GM12878 (cell line): Measurements from ENCODE around the gene MAP2K1.

Experiments used
- BCL11A ChIP-seq: IDR thresholded peaks from 2 replicates; pipeline ENCODE4 v1.6.1; 2011; ENCODE audit warnings: low read depth, low read length
- EZH2 ChIP-seq: IDR thresholded peaks from 2 replicates; pipeline ENCODE4 v1.6.1; 2012; ENCODE audit warnings: low read depth, mild to moderate bottlenecking, control low read depth, inconsistent platforms, low read length, borderline replicate concordance; ENCODE audit not compliant: control insufficient read depth
- KDM1A ChIP-seq: fragments of 200-600 bp; sonication (generic); IDR thresholded peaks from 2 replicates; pipeline ENCODE4 v1.6.1; 2016; ENCODE audit warnings: borderline replicate concordance
- POLR2AphosphoS5 ChIP-seq: IDR thresholded peaks from 2 replicates; pipeline ENCODE4 v1.6.1; 2011; ENCODE audit warnings: mild to moderate bottlenecking, low read length, inconsistent platforms
- RAD21 ChIP-seq: IDR thresholded peaks from 2 replicates; pipeline ENCODE4 v1.6.1; 2011; ENCODE audit warnings: mild to moderate bottlenecking, low read depth, low read length, moderate library complexity; ENCODE audit not compliant: insufficient read depth
- RAD51 ChIP-seq: fragments of 450-650 bp; IDR thresholded peaks from 2 replicates; pipeline ENCODE4 v1.6.1; 2016; ENCODE audit warnings: moderate library complexity, mild to moderate bottlenecking, inconsistent platforms
- SRF ChIP-seq, 2 experiments: IDR thresholded peaks; 2 replicates each; pipeline ENCODE4 v1.6.1; 2011; ENCODE audit warnings: low read depth in 2 of 2, low read length in 2 of 2, mild to moderate bottlenecking in 1 of 2, moderate library complexity in 1 of 2
- ZBED1 ChIP-seq: IDR thresholded peaks from 2 replicates; pipeline ENCODE4 v1.6.1; 2016; ENCODE audit warnings: borderline replicate concordance
- ZNF24 ChIP-seq: fragments of 450-650 bp; IDR thresholded peaks from 2 replicates; pipeline ENCODE4 v1.6.1; 2017; ENCODE audit warnings: antibody characterized with exemption, mild to moderate bottlenecking
- TF ChIP-seq, protein P1 (sequence below), 3 experiments: IDR thresholded peaks in 2 of 3; conservative IDR thresholded peaks in 1 of 3; 2 replicates each; pipeline ENCODE4 v1.5.1; 2011; ENCODE audit warnings: low read depth in 3 of 3, low read length in 3 of 3, mild to moderate bottlenecking in 3 of 3, control low read depth in 2 of 3, moderate library complexity in 2 of 3, inconsistent platforms in 1 of 3, mixed read lengths in 1 of 3; ENCODE audit not compliant: control insufficient read depth in 2 of 3, insufficient read depth in 1 of 3; ENCODE audit errors: extremely low read depth in 1 of 3
- TF ChIP-seq, protein P2 (sequence below): IDR thresholded peaks from 2 replicates; pipeline ENCODE4 v1.6.1; 2012; ENCODE audit warnings: low read length, inconsistent platforms
- TF ChIP-seq, protein P3 (sequence below): IDR thresholded peaks from 2 replicates; pipeline ENCODE4 v1.6.1; 2012; ENCODE audit warnings: low read depth, low read length, improper control_type of control experiment

DNA sequence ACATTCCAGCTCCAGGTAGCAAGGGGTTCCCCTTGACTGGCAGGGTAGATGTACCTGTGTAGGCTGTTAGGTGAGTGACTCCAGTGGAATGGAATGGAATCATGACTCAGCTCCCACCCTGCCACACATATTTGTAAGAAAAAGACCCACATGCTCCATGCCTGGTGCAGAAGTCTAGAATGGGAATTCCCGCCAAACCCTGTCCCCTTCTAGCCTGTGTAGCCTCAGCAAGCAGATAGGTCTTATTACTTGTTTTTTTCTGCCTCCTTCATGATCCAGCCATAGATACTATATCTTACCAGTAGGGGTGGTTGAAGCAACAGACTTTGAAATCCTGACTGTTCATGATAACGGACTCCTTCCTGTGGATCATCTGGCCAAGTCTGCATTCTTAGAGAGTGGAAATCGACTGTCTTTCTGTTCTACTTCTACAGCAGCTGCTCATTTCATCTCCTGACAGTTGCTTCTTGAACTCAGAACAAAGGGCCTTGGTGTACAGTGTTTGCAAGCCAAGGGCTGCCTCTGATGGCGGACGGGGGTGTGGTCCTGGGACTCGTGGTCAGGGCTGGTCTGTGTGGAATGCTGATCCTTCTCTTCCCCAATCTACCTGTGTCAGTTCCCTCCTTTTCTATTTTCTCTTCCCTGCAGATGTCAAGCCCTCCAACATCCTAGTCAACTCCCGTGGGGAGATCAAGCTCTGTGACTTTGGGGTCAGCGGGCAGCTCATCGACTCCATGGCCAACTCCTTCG, 94.6 kb downstream of the MAP2K1 start:
- TF ChIP-seq RAD21 (no peak), ZBED1 (no peak), KDM1A (no peak), BCL11A (no peak), EZH2 (no peak), ZNF24 (no peak), POLR2AphosphoS5 (no peak), RAD51 (no peak), SRF (IDR thresholded peaks at IDR 0.05; ENCODE audit: low read depth in 2 of 2, low read length in 2 of 2) (no peak)
- TF ChIP-seq, protein P1, sequence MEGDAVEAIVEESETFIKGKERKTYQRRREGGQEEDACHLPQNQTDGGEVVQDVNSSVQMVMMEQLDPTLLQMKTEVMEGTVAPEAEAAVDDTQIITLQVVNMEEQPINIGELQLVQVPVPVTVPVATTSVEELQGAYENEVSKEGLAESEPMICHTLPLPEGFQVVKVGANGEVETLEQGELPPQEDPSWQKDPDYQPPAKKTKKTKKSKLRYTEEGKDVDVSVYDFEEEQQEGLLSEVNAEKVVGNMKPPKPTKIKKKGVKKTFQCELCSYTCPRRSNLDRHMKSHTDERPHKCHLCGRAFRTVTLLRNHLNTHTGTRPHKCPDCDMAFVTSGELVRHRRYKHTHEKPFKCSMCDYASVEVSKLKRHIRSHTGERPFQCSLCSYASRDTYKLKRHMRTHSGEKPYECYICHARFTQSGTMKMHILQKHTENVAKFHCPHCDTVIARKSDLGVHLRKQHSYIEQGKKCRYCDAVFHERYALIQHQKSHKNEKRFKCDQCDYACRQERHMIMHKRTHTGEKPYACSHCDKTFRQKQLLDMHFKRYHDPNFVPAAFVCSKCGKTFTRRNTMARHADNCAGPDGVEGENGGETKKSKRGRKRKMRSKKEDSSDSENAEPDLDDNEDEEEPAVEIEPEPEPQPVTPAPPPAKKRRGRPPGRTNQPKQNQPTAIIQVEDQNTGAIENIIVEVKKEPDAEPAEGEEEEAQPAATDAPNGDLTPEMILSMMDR (IDR thresholded peaks at IDR 0.05 in 2 of 3, conservative IDR thresholded peaks at IDR 0.05 in 1 of 3; ENCODE audit: control insufficient read depth in 2 of 3, extremely low read depth in 1 of 3, insufficient read depth in 1 of 3, low read depth in 3 of 3, low read length in 3 of 3): no peak
- TF ChIP-seq, protein P2, sequence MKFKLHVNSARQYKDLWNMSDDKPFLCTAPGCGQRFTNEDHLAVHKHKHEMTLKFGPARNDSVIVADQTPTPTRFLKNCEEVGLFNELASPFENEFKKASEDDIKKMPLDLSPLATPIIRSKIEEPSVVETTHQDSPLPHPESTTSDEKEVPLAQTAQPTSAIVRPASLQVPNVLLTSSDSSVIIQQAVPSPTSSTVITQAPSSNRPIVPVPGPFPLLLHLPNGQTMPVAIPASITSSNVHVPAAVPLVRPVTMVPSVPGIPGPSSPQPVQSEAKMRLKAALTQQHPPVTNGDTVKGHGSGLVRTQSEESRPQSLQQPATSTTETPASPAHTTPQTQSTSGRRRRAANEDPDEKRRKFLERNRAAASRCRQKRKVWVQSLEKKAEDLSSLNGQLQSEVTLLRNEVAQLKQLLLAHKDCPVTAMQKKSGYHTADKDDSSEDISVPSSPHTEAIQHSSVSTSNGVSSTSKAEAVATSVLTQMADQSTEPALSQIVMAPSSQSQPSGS: no peak
- TF ChIP-seq, protein P3, sequence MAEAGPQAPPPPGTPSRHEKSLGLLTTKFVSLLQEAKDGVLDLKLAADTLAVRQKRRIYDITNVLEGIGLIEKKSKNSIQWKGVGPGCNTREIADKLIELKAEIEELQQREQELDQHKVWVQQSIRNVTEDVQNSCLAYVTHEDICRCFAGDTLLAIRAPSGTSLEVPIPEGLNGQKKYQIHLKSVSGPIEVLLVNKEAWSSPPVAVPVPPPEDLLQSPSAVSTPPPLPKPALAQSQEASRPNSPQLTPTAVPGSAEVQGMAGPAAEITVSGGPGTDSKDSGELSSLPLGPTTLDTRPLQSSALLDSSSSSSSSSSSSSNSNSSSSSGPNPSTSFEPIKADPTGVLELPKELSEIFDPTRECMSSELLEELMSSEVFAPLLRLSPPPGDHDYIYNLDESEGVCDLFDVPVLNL: no peak
